HCT116 (cell line): ENCODE results near the gene MTA3.

Source experiments
- CBX3 ChIP-seq: IDR thresholded peaks from 2 replicates; pipeline ENCODE4 v1.6.1; 2012; ENCODE audit warnings: low read depth
- ELF1 ChIP-seq: IDR thresholded peaks from 2 replicates; pipeline ENCODE4 v1.6.1; 2012; ENCODE audit warnings: low read depth, borderline replicate concordance
- EZH2 ChIP-seq: fragments of 200-600 bp; sonication (generic); IDR thresholded peaks from 2 replicates; pipeline ENCODE4 v1.6.1; 2017; ENCODE audit warnings: antibody characterized with exemption, mixed run types
- EZH2phosphoT487 ChIP-seq: fragments of 200-600 bp; IDR thresholded peaks from 2 replicates; pipeline ENCODE4 v1.6.1; 2018; ENCODE audit warnings: antibody characterized with exemption, borderline replicate concordance
- POLR2A ChIP-seq: IDR thresholded peaks from 2 replicates; pipeline ENCODE4 v1.7.0; 2011; ENCODE audit warnings: borderline replicate concordance; ENCODE audit not compliant: insufficient read depth, insufficient read length; ENCODE audit errors: extremely low read depth
- POLR2AphosphoS5 ChIP-seq: IDR thresholded peaks from 2 replicates; pipeline ENCODE4 v1.6.1; 2011; ENCODE audit warnings: mild to moderate bottlenecking, low read depth, low read length, moderate library complexity
- RAD21 ChIP-seq: IDR thresholded peaks from 2 replicates; pipeline ENCODE4 v1.6.1; 2012; ENCODE audit warnings: low read depth, mild to moderate bottlenecking
- TCF7L2 ChIP-seq: IDR thresholded peaks from 2 replicates; pipeline ENCODE4 v1.7.0; 2011; ENCODE audit warnings: borderline replicate concordance, inconsistent platforms; ENCODE audit not compliant: insufficient read depth, insufficient read length; ENCODE audit errors: extremely low read depth
- YY1 ChIP-seq: IDR thresholded peaks from 2 replicates; pipeline ENCODE4 v1.6.1; 2011; ENCODE audit warnings: low read length, low read depth, moderate library complexity, mild to moderate bottlenecking; ENCODE audit not compliant: insufficient replicate concordance; ENCODE audit errors: extremely low read depth
- TF ChIP-seq, protein P1 (sequence below), 3 experiments: fragments of 200-600 bp in 1 of 3; sonication (generic) in 1 of 3; IDR thresholded peaks in 2 of 3; conservative IDR thresholded peaks in 1 of 3; 2 replicates each; pipeline ENCODE4 v1.5.1; 2012 to 2017; ENCODE audit warnings: low read depth in 2 of 3, low read length in 2 of 3, antibody characterized with exemption in 1 of 3, borderline replicate concordance in 1 of 3, control low read depth in 1 of 3, mild to moderate bottlenecking in 1 of 3, mixed read lengths in 1 of 3, mixed run types in 1 of 3, moderate library complexity in 1 of 3; ENCODE audit not compliant: insufficient read depth in 1 of 3

DNA sequence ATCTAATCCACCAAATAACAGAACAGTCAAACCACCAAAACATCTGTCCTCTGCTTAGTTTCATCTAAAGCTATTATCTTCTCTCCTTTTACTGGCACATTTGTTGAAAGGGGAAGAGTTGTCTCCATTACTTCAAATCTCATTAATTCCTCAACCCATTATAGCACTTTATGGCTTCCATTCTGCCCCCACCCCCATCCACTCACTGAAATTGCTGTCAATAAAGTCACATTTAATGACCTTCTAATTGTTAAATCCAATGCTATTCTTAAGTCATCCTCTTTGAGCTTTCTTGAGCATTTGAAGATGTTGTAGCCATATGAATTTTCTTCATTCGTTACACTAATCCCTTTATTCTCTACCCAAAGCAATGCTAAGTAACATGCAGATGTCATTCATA is 190.3 kb downstream of the MTA3 start:
- TF ChIP-seq, protein P1, sequence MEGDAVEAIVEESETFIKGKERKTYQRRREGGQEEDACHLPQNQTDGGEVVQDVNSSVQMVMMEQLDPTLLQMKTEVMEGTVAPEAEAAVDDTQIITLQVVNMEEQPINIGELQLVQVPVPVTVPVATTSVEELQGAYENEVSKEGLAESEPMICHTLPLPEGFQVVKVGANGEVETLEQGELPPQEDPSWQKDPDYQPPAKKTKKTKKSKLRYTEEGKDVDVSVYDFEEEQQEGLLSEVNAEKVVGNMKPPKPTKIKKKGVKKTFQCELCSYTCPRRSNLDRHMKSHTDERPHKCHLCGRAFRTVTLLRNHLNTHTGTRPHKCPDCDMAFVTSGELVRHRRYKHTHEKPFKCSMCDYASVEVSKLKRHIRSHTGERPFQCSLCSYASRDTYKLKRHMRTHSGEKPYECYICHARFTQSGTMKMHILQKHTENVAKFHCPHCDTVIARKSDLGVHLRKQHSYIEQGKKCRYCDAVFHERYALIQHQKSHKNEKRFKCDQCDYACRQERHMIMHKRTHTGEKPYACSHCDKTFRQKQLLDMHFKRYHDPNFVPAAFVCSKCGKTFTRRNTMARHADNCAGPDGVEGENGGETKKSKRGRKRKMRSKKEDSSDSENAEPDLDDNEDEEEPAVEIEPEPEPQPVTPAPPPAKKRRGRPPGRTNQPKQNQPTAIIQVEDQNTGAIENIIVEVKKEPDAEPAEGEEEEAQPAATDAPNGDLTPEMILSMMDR (IDR thresholded peaks at IDR 0.05 in 2 of 3, conservative IDR thresholded peaks at IDR 0.05 in 1 of 3; ENCODE audit: borderline replicate concordance in 1 of 3, insufficient read depth in 1 of 3, low read depth in 2 of 3, low read length in 2 of 3): no peak
- TF ChIP-seq ELF1: no peak
- TF ChIP-seq POLR2AphosphoS5: no peak
- TF ChIP-seq CBX3: no peak
- no peak for TF ChIP-seq YY1
- TF ChIP-seq TCF7L2: no peak
- TF ChIP-seq POLR2A: no peak
- no peak for TF ChIP-seq EZH2
- no peak for TF ChIP-seq EZH2phosphoT487
- no peak for TF ChIP-seq RAD21
